Stimulated activated CD4-positive, alpha-beta T cell treated with anti-CD3 and anti-CD28 coated beads, Interleukin-4, amount 100 ng/mL, for 24 hours (primary cell): ENCODE measurements around the gene C1QTNF1.

ENCODE experiments used
- DNase-seq: peaks from one replicate; pipeline ENCODE4 v3.0.0-alpha.2; 2020

Gene C1QTNF1

DNA sequence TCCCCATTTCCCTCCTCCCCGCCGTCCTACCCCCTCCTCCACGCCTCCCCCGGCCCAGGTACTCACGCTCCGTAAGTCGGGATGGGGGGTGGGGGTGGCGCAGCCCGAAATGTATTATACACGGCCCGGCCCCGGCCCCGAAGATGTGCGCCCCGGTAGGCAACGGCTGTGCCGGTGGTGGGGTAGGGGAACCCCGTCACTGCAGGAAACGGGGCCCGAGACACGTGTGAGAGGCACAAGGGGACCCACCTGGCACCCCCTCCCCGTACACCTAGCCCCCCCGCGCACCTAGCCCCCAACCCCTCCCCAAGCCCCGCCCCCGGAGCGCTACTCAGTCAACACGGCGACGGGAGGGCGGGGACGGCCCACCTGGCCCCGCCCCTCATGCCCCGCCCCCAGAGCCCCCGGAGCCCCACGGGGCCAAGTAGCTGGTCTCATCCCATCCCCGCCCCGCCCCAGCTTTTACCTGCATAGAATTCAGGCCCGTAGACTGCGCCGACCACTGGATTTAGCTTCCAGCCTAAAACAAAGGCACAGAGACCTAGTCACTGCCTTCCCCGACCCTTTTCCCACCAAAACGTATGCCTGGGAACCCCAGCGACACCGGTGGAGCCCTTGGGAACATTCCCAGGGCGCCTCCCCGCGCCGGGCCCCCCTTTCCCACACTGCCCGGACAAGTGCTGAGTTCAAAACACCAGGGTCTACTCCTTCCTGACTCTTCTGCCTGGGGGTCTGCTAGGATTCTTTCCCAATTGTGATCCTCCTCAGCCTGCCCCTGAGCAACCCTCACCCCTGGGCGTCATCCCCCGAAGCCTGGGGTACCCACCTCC is 73.5 kb downstream of the C1QTNF1 start:
- DNase-seq: no peak

DNA sequence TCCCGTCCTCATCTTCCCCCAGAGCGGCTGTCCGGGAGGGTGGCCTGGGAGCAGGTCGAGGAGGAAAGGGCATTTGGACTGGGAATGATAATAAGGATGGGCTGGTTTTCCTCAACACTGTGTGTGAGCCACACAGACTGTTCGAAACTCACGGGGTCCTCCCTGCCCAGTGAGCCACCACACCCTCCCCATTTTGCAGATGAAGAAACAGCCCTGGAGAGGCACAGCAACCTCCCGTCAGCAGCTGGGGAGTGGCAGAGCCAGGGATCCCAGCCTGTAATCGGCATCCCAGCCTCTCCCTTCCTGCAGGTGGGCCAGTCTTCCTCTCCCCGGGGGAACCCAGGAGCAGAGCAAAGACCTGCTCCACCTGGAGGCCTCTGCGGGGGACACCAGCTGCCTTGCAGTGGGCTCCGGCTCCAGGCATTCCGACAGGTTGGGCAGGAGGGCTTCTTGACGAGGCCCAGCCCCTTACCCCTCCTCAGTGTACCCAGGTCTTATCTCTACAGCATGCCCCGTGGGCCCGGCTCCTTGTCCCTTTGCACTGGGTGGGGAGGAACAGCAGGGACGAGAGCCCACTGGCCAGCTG is 74.4 kb downstream of the C1QTNF1 start:
- DNase-seq: no peak
